GM12878 (cell line): ENCODE measurements around the gene ZNF215. TPM values are rescaled to one million over a fixed set of nuclear protein-coding genes. Genes with fewer than 3 reads are reported as not detected.

Source experiments
- ATAC-seq: fragments of 200-7000 bp; cut with Tn5 transposase; 3 replicates; pipeline ENCODE4 v1.9.1; 2020; ENCODE audit warnings: mild to moderate bottlenecking, moderate library complexity
- BruUV-seq: library from RNA; stranded (reverse); fragments of 400-500 nt; replicated peaks from 2 replicates; lab custom pipeline; 2021; lab: Mats Ljungman, UMichigan
- CTCF ChIA-PET: fragments of 300-600 bp; sonication (Branson Sonifier 250); formaldehyde crosslinking; extraction: SDS; loops from one replicate; lab custom pipeline; 2021; ENCODE audit warnings: inconsistent platforms; lab: Yijun Ruan, JAX
- POLR2A ChIA-PET: fragments of 350-600 bp; formaldehyde crosslinking; extraction: SDS; loops from one replicate; lab custom pipeline; 2021; ENCODE audit warnings: inconsistent platforms; lab: Charles Lee
- RAD21 ChIA-PET: fragments of 300-600 bp; sonication (Branson Sonifier 250); formaldehyde crosslinking; loops from one replicate; lab custom pipeline; 2023; ENCODE audit warnings: antibody characterized with exemption; ENCODE audit not compliant: unreplicated experiment; lab: Charles Lee
- SMC1A ChIA-PET: fragments of 300-600 bp; sonication (Branson Sonifier 250); formaldehyde crosslinking; loops from one replicate; lab custom pipeline; 2023; ENCODE audit not compliant: unreplicated experiment, uncharacterized antibody; lab: Charles Lee
- DNase-seq: peaks from one replicate; pipeline ENCODE4 v3.0.0-alpha.2; 2011; ENCODE audit warnings: low read depth, low spot score
- FAIRE-seq: peaks from 3 replicates; lab custom pipeline; 2011; peaks lifted over from hg19 to GRCh38; lab: Jason Lieb, UNC
- H2AFZ ChIP-seq: 2 replicates; pipeline ENCODE4 v1.6.0; 2011; ENCODE audit warnings: low read depth, low read length, control low read depth; ENCODE audit not compliant: control insufficient read depth
- H3K27ac ChIP-seq: 2 replicates; pipeline ENCODE4 v1.5.1; 2011; ENCODE audit warnings: control low read depth; ENCODE audit not compliant: control insufficient read depth, insufficient read depth
- H3K27me3 ChIP-seq, 2 experiments: replicated peaks in 1 of 2; 2 replicates each; pipeline versions ENCODE4 v1.6.0 to v1.6.1; 2011; ENCODE audit warnings: low read length in 1 of 2; ENCODE audit not compliant: control insufficient read depth in 2 of 2, insufficient read depth in 2 of 2
- H3K36me3 ChIP-seq, 2 experiments: 2 replicates each; pipeline ENCODE4 v1.5.1; 2011; ENCODE audit warnings: low read length in 1 of 2; ENCODE audit not compliant: control insufficient read depth in 2 of 2, insufficient read depth in 2 of 2
- H3K4me1 ChIP-seq: 2 replicates; pipeline ENCODE4 v1.6.1; 2011; ENCODE audit warnings: mild to moderate bottlenecking, low read length, moderate library complexity, mixed read lengths; ENCODE audit not compliant: control insufficient read depth, insufficient read depth
- H3K4me2 ChIP-seq: 2 replicates; pipeline ENCODE4 v1.6.0; 2011; ENCODE audit warnings: control low read depth; ENCODE audit not compliant: control insufficient read depth, insufficient read depth
- H3K4me3 ChIP-seq: fragments of 200-600 bp; sonication (generic); 2 replicates; pipeline ENCODE4 v1.5.1; 2016
- H3K79me2 ChIP-seq: 2 replicates; pipeline ENCODE4 v1.6.0; 2011; ENCODE audit warnings: low read length; ENCODE audit not compliant: control insufficient read depth, insufficient read depth
- H3K9ac ChIP-seq: 2 replicates; pipeline ENCODE4 v1.8.0; 2011; ENCODE audit warnings: low read length, control low read depth, mixed read lengths; ENCODE audit not compliant: control insufficient read depth, insufficient read depth
- H3K9me3 ChIP-seq: replicated peaks from 3 replicates; pipeline ENCODE4 v1.5.1; 2011; ENCODE audit warnings: mild to moderate bottlenecking, low read length; ENCODE audit not compliant: control insufficient read depth, insufficient read depth
- H4K20me1 ChIP-seq: 2 replicates; pipeline ENCODE4 v1.6.0; 2011; ENCODE audit not compliant: control insufficient read depth, insufficient read depth
- BCLAF1 ChIP-seq: fragments of 450-650 bp; IDR thresholded peaks from 2 replicates; pipeline ENCODE4 v1.6.1; 2017; ENCODE audit warnings: antibody characterized with exemption, mild to moderate bottlenecking, moderate library complexity
- BRCA1 ChIP-seq: IDR thresholded peaks from 2 replicates; pipeline ENCODE4 v1.6.1; 2011; ENCODE audit warnings: low read depth, low read length, improper control_type of control experiment
- CBFB ChIP-seq: IDR thresholded peaks from 2 replicates; pipeline ENCODE4 v1.6.1; 2016; ENCODE audit warnings: antibody characterized with exemption, low read depth
- EP300 ChIP-seq, 2 experiments: fragments of 150-350 bp in 1 of 2; IDR thresholded peaks; 2 replicates each; pipeline ENCODE4 v1.6.1; 2011 to 2012; ENCODE audit warnings: low read depth in 2 of 2, low read length in 2 of 2, borderline replicate concordance in 1 of 2, improper control_type of control experiment in 1 of 2, inconsistent platforms in 1 of 2; ENCODE audit not compliant: control insufficient read depth in 1 of 2
- HCFC1 ChIP-seq: fragments of 150-350 bp; IDR thresholded peaks from 2 replicates; pipeline ENCODE4 v1.6.1; 2014; ENCODE audit warnings: low read length
- ZNF24 ChIP-seq: fragments of 450-650 bp; IDR thresholded peaks from 2 replicates; pipeline ENCODE4 v1.6.1; 2017; ENCODE audit warnings: antibody characterized with exemption, mild to moderate bottlenecking
- WGBS: methylation state at CpG from one replicate; pipeline ENCODE4 v1.1.6; 2016; ENCODE audit warnings: low lambda C conversion rate; ENCODE audit not compliant: insufficient replicate concordance, insufficient coverage; ENCODE audit errors: missing lambda C conversion rate; 5-methylcytosine and 5-hydroxymethylcytosine counted together
- in situ Hi-C: fragments of 300-500 bp; cut with MboI; formaldehyde crosslinking; loops from 9 replicates; pipeline ENCODE4 v1.14.3; 2018; ENCODE audit warnings: mixed read lengths
- intact Hi-C: fragments of 100-400 bp; cut with micrococcal nuclease; formaldehyde crosslinking; loops from one replicate; pipeline ENCODE4 v1.14.2; 2022; ENCODE audit not compliant: unreplicated experiment
- polyA plus RNA-seq, 11 experiments: library from polyadenylated mRNA; depleted of rRNA in 4 of 11; unstranded in 6 of 11; stranded (reverse) in 5 of 11; fragments of >200 nt; fragmentation: Nextera tagmentation in 4 of 11; fragmentation: Illumina TruSeq in 1 of 11; extraction: Ambion mirVana in 4 of 11; extraction: Trizol in 1 of 11; gene quantifications; 1 replicate in 1 of 11; 2 replicates in 10 of 11; pipeline versions ENCODE4 v1.2.1 to v1.2.3, GENCODE V29; 2011 to 2016; ENCODE audit warnings: inconsistent platforms in 2 of 11, missing spikeins in 2 of 11, low read depth in 1 of 11
- total RNA-seq, 4 experiments: library from RNA; depleted of rRNA in 3 of 4; stranded (reverse); fragments of >200 nt in 3 of 4; fragmentation: Illumina TruSeq in 1 of 4; extraction: Trizol in 1 of 4; gene quantifications; 2 replicates each; pipeline versions ENCODE4 v1.2.1 to v1.2.3, GENCODE V29; 2013 to 2021

The ZNF215 gene
- total and polyA plus RNA-seq, 10 of the 15 experiments (the other 5 are each of a cell fraction or from before 2014, with no cell fraction given), result 1.5 to 3.7 (median 2.3) TPM

GRCh38 chr11:6925636-6926207 is 504 bp upstream of the ZNF215 start:
- Histone ChIP-seq H3K27ac (no peak overlapping the region), H3K4me2 (peak overlapping the region; percentile 88), H3K36me3 (no peaks in the 10 kb centered on the region), H3K79me2 (no peaks in the 10 kb centered on the region), H4K20me1 (no peaks in the 10 kb centered on the region), H3K9ac (no peak overlapping the region), H3K4me3 (peak overlapping the region; percentile 65; the same call in 1 of the 2 replicates), H2AFZ (peak overlapping the region; percentile 64; the same call in 1 of the 2 replicates), H3K27me3 (peaks cover 0 to 4% of the 10 kb centered on the region in 2 experiments; a peak in 2 of 4 replicates), H3K9me3 (no peaks in the 10 kb centered on the region), H3K4me1 (0 out of 2 replicates have a peak, but pooled peaks cover 6% of the 10 kb centered on the region)
- intact Hi-C loops (no loop called here), in situ Hi-C loops (no loop called here)
- WGBS, result 25% methylated on average over 2 of the region's 2 CpGs
- POLR2A ChIA-PET, result no interaction called here
- ATAC-seq, result peak; percentile 21
- TF ChIP-seq BRCA1, result no peak
- no peak for TF ChIP-seq ZNF24
- TF ChIP-seq CBFB, result no peak
- TF ChIP-seq BCLAF1, result no peak
- no peak for TF ChIP-seq EP300 (IDR thresholded peaks at IDR 0.05; ENCODE audit: borderline replicate concordance in 1 of 2, control insufficient read depth in 1 of 2, low read depth in 2 of 2, low read length in 2 of 2)
- TF ChIP-seq HCFC1, result no peak
- BruUV-seq, result no TSS peak
- CTCF ChIA-PET, result interaction anchor here (1.4 kb wide), 1 partner anchor 70 kb away, joined by 3 read pairs; no protein-coding TSS in a partner anchor
- RAD21 ChIA-PET, result no interaction called here
- peak; percentile 13 for FAIRE-seq
- no peak for DNase-seq
- SMC1A ChIA-PET, result interaction anchor here (0.9 kb wide), 1 partner anchor 1061 kb away, joined by 3 read pairs; the partner anchor contains the start of gene EIF3F
